Spleen (tissue), 11 donors: ENCODE data around the gene SKAP2. TPM values are rescaled to one million over a fixed set of nuclear protein-coding genes. Genes with fewer than 3 reads are reported as not detected.

Experiments
- DNase-seq: peaks from one replicate; pipeline ENCODE4 v3.0.0-alpha.2; 2020
- H3K27ac ChIP-seq, 8 donors: fragments of 200-600 bp; sonication (generic) in 7 of 8; 1 replicate in 4 of 8; 2 replicates in 4 of 8; pipeline versions ENCODE4 v1.5.0 to v1.8.0; 2016 to 2021; ENCODE audit warnings: inconsistent platforms in 4 of 8, mild to moderate bottlenecking in 4 of 8, moderate library complexity in 1 of 8
- H3K27me3 ChIP-seq, 7 donors: fragments of 200-600 bp; sonication (generic) in 6 of 7; replicated peaks in 1 of 7; 1 replicate in 4 of 7; 2 replicates in 3 of 7; pipeline versions ENCODE4 v1.5.0 to v1.8.0; 2016 to 2021; ENCODE audit warnings: inconsistent platforms in 3 of 7, mild to moderate bottlenecking in 1 of 7
- H3K36me3 ChIP-seq, 6 donors: fragments of 200-600 bp; sonication (generic) in 5 of 6; 1 replicate in 4 of 6; 2 replicates in 2 of 6; pipeline versions ENCODE4 v1.5.0 to v1.8.0; 2016 to 2021; ENCODE audit warnings: inconsistent platforms in 2 of 6
- H3K4me1 ChIP-seq, 6 donors: fragments of 200-600 bp; sonication (generic) in 5 of 6; 1 replicate in 3 of 6; 2 replicates in 3 of 6; pipeline versions ENCODE4 v1.5.0 to v1.8.0; 2016 to 2021; ENCODE audit warnings: inconsistent platforms in 3 of 6
- H3K4me3 ChIP-seq, 8 donors: fragments of 200-600 bp; sonication (generic) in 7 of 8; 1 replicate in 4 of 8; 2 replicates in 4 of 8; pipeline versions ENCODE4 v1.5.0 to v1.8.0; 2016 to 2021; ENCODE audit warnings: inconsistent platforms in 4 of 8, mild to moderate bottlenecking in 4 of 8, moderate library complexity in 2 of 8
- H3K9me3 ChIP-seq, 8 donors: fragments of 200-600 bp; sonication (generic) in 7 of 8; 1 replicate in 4 of 8; 2 replicates in 4 of 8; pipeline versions ENCODE4 v1.5.0 to v1.8.0; 2016 to 2021; ENCODE audit warnings: inconsistent platforms in 4 of 8
- CTCF ChIP-seq, 11 experiments: fragments of 200-600 bp in 7 of 11; fragments of 450-650 bp in 4 of 11; sonication (generic) in 4 of 11; IDR thresholded peaks in 8 of 11; conservative IDR thresholded peaks in 3 of 11; 1 replicate in 7 of 11; 2 replicates in 4 of 11; pipeline versions ENCODE4 v1.4.0 to v1.8.0; 2016 to 2021; ENCODE audit warnings: antibody characterized with exemption in 11 of 11, inconsistent platforms in 4 of 11, mild to moderate bottlenecking in 1 of 11
- POLR2A ChIP-seq, 3 donors: fragments of 450-650 bp; IDR thresholded peaks; one replicate each; pipeline ENCODE4 v1.5.1; 2017; ENCODE audit warnings: antibody characterized with exemption in 3 of 3, mild to moderate bottlenecking in 1 of 3
- POLR2AphosphoS5 ChIP-seq, 3 donors: sonication (generic); formaldehyde crosslinking; IDR thresholded peaks; one replicate each; pipeline ENCODE4 v1.5.1; 2017; ENCODE audit warnings: antibody characterized with exemption in 3 of 3
- WGBS, 5 donors: extraction: QIAGEN DNeasy Blood & Tissue Kit in 3 of 5; methylation state at CpG; one replicate each; pipeline versions ENCODE4 v1.1.5 to v1.1.7; 2013 to 2018; 5-methylcytosine and 5-hydroxymethylcytosine counted together
- intact Hi-C: fragments of 100-400 bp; cut with DNase I; formaldehyde crosslinking; loops from one replicate; pipeline ENCODE4 v1.15.0; 2023; ENCODE audit warnings: low total_unique reads
- polyA plus RNA-seq, 3 donors: library from polyadenylated mRNA; stranded (reverse); fragments of 200-250 nt; gene quantifications; one replicate each; pipeline ENCODE4 v1.2.1, GENCODE V29; 2013
- total RNA-seq, 7 donors: library from RNA; depleted of rRNA in 3 of 7; stranded (reverse); fragments of >200 nt in 3 of 7; fragmentation: NEBNext Ultra II Directional in 4 of 7; extraction: Animal tissue kit (Norgen Biotek cat#: 25700) in 4 of 7; gene quantifications; one replicate each; pipeline versions ENCODE4 v1.1.0 to v1.2.1, GENCODE V29; 2016 to 2021
- donor health status: healthy with polysubstance abuse.
- donor health status: DM: no; HTN: no; CAD: no; lungs with moderate emphysema.
- donor health status: DM: no; HTN: no; CAD: no.
- donor health status: Bipolar disorder and iron deficiency.
- donor health status: healthy.
- donor health status: DM: no; HTN: no; CAD: no.
- donor health status: DM: yes; HTN: yes; CAD: no.

The SKAP2 gene
- total and polyA plus RNA-seq, 10 donors = 14.8 to 87.2 (median 61.7) TPM

- WGBS, 5 donors = 87 to 98% (median 93%) methylated on average over 2 of the region's 2 CpGs
- Histone ChIP-seq H3K4me1 (no peaks in the 10 kb centered on the region), H3K36me3 (peaks cover 0 to 16% (median 0%) of the 10 kb centered on the region in 6 donors), H3K27ac (no peak overlapping the region), H3K9me3 (no peaks in the 10 kb centered on the region), H3K27me3 (no peaks in the 10 kb centered on the region), H3K4me3 (no peak overlapping the region)
- no peak for DNase-seq
- TF ChIP-seq CTCF (IDR thresholded peaks at IDR 0.05 in 8 of 11, conservative IDR thresholded peaks at IDR 0.05 in 3 of 11) = no peak
- TF ChIP-seq POLR2A (IDR thresholded peaks at IDR 0.05) = no peak
- no peak for TF ChIP-seq POLR2AphosphoS5 (IDR thresholded peaks at IDR 0.05)
- intact Hi-C loops = no loop called here
Observed at GRCh38 chr7:26782501-26782900, 81.9 kb downstream of the SKAP2 start.

- TF ChIP-seq POLR2A (IDR thresholded peaks at IDR 0.05) (no peak), CTCF (IDR thresholded peaks at IDR 0.05 in 8 of 11, conservative IDR thresholded peaks at IDR 0.05 in 3 of 11) (no peak), POLR2AphosphoS5 (IDR thresholded peaks at IDR 0.05) (no peak)
- intact Hi-C loops = no loop called here
Observed at GRCh38 chr7:26779978-26780595, 84.3 kb downstream of the SKAP2 start.

GRCh38 chr7:26777385-26777784 is 87.0 kb downstream of the SKAP2 start:
- Histone ChIP-seq H3K36me3 (peaks cover 0 to 43% (median 6%) of the 10 kb centered on the region in 6 donors), H3K27ac (no peak overlapping the region), H3K4me3 (no peak overlapping the region), H3K4me1 (no peaks in the 10 kb centered on the region), H3K27me3 (no peaks in the 10 kb centered on the region), H3K9me3 (no peaks in the 10 kb centered on the region)
- DNase-seq = no peak
- no peak for TF ChIP-seq POLR2A (IDR thresholded peaks at IDR 0.05)
- TF ChIP-seq POLR2AphosphoS5 (IDR thresholded peaks at IDR 0.05) = no peak
- no peak for TF ChIP-seq CTCF (IDR thresholded peaks at IDR 0.05 in 8 of 11, conservative IDR thresholded peaks at IDR 0.05 in 3 of 11)
- intact Hi-C loops = no loop called here

More at GRCh38 chr7:26779978-26780595, 84.3 kb downstream of the SKAP2 start:
- Histone ChIP-seq H3K9me3 (no peaks in the 10 kb centered on the region), H3K27me3 (no peaks in the 10 kb centered on the region), H3K4me1 (no peaks in the 10 kb centered on the region), H3K27ac (no peak overlapping the region), H3K4me3 (no peak overlapping the region), H3K36me3 (peaks cover 0 to 33% (median 0%) of the 10 kb centered on the region in 6 donors)
- no peak for DNase-seq
- 95 to 100% (median 98%) methylated on average over 1 of the region's 1 CpG for WGBS, 5 donors

GRCh38 chr7:26760501-26760900 is 103.9 kb downstream of the SKAP2 start:
- Histone ChIP-seq H3K4me1 (no peaks in the 10 kb centered on the region), H3K27ac (no peak overlapping the region), H3K27me3 (no peaks in the 10 kb centered on the region), H3K9me3 (peaks cover 0 to 15% (median 5%) of the 10 kb centered on the region in 8 donors), H3K4me3 (no peak overlapping the region), H3K36me3 (peaks cover 0 to 6% (median 0%) of the 10 kb centered on the region in 6 donors)
- WGBS, 5 donors = 39 to 59% (median 43%) methylated on average over 1 of the region's 1 CpG
- no peak for TF ChIP-seq POLR2A (IDR thresholded peaks at IDR 0.05)
- TF ChIP-seq POLR2AphosphoS5 (IDR thresholded peaks at IDR 0.05) = no peak
- no peak for TF ChIP-seq CTCF (IDR thresholded peaks at IDR 0.05 in 8 of 11, conservative IDR thresholded peaks at IDR 0.05 in 3 of 11)
- intact Hi-C loops = no loop called here
- no peak for DNase-seq
